ENCODE data around the gene SOHLH1. TPM values are rescaled to one million over a fixed set of nuclear protein-coding genes. Genes with fewer than 3 reads are reported as not detected.

SOHLH1 gene
- polyA plus RNA-seq, 6 donors from 2014 or later = not detected

DNA sequence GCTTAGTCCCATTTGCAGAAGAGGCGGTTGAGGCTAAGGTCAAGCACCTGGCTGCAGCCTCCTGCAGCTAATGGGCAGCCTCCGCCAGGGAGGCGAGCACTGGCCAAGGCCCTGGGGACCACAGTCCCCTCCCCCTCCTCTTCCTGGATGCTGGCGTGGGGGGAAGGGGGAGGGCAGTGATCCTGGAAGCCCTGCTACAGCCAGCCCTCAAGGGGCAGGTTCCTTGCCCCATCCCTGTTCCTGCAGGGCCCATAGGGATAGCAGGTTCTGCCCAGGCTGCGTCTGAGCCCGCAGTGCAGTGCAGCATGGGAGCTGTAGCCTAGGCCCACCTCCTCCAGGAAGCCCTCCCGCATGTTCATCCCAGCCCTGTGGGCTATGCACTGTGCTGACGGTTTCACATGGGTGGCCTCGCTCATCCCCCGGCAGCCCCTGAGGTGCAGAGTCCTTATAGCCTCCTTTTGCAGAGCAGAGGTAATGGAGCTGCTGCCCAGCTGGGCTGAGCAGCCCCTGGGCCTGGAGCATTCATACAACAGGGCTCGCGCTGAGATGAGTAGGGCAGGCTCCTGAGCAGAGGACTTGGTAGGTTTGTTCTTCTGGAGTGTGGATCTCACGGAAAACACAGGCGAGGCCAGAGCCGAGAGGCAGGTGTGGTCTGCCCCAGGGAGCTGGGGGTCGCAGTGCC is 38.7 kb upstream of the SOHLH1 start:
- Mint-ChIP-seq H3K4me1 (no peaks in the 10 kb centered on the region), H3K27ac (no peak overlapping the region), H3K4me3 (no peak overlapping the region), H3K9me3 (peaks cover 0 to 2% (median 0%) of the 10 kb centered on the region in 7 donors), H3K36me3 (peaks cover 0 to under 1% of the 10 kb centered on the region in 2 donors), H3K27me3 (peaks cover 0 to 46% (median 33%) of the 10 kb centered on the region in 3 donors)
- ATAC-seq (ENCODE audit: low read depth in 2 of 2) = no peak
- DNase-seq = no peak

DNA sequence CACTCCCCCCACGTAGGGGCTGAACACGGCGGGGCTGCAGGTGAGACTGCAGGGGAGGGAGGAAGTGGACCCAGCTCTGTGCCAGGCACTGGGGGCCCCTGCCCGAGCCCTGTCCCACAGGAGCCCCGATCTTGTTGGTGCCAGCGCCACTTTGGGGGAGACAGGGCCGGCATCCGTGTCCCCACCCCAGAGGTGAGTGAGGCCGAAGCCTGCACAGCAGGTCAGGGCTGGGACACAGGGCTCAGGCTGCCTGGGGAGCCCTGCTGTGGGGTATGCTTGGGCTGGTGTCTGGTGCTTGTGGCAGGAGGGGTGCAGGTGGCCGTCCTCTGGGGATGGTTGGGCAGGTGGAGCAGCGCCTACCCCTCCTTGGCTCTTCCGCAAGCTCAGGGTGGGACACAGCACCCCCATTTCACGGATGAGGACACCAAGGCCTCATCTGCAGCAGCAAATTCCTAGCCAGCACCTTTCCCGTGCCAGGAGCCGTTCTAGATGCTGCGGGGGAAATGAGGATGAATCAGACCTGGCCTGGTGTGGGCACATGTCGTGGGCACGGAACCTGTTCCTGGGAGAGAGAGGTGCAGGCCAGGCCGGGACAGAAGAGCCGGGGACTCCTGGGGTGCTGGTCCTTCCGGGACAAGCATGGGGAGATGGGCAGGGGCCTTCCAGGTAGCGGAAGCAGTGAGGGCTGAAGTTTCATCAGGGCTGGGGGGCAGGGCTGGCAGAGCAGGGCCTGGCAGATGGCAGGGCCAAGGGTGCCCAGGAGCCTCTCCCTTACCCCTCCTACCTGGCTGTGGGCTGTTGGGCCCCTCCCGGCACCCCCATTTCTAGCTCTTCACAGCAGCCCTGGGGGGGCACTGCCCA is 37.9 kb upstream of the SOHLH1 start:
- Mint-ChIP-seq H3K9me3 (peaks cover 1 to 7% (median 5%) of the 10 kb centered on the region in 7 donors), H3K27ac (no peak overlapping the region), H3K36me3 (peaks cover 0 to 8% of the 10 kb centered on the region in 2 donors), H3K27me3 (peaks cover 0 to 46% (median 25%) of the 10 kb centered on the region in 3 donors), H3K4me1 (no peaks in the 10 kb centered on the region), H3K4me3 (peak overlapping the region in 1 of 8 donors; percentile 22)
- no peak for DNase-seq
- no peak for ATAC-seq (ENCODE audit: low read depth in 2 of 2)

DNA sequence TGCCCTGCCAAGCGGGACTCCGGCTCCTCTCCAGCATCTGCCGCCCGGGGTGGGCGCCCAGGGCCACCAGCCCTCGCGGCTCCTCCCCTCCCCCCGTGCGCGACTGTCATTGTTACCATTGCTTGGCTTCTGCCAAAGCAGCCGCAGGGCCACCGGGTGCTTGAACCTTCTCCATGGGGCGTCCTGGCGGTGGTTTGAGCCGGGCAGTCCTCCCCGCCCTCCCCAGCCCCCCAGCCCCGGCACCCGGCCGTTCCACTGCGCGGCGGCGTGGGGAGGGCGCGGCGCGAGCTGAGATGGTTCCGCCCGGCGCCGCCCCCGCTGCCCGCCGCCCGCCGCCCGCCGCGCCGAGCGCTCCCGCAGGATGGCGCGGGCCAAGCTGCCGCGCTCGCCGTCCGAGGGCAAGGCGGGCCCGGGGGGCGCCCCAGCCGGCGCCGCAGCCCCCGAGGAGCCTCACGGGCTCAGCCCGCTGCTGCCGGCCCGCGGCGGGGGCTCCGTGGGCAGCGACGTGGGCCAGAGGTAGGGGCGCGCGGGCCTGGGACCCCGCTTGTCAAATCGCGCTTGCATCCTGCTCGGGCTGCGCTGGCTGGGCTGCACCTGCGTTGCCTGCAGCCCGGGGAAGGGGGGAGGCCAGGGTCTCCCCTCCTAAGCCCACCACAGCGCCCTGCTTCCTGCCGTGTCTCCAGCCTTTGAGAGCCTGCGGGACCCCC is 37.1 kb upstream of the SOHLH1 start:
- no peak overlapping the region for H3K27ac Mint-ChIP-seq

DNA sequence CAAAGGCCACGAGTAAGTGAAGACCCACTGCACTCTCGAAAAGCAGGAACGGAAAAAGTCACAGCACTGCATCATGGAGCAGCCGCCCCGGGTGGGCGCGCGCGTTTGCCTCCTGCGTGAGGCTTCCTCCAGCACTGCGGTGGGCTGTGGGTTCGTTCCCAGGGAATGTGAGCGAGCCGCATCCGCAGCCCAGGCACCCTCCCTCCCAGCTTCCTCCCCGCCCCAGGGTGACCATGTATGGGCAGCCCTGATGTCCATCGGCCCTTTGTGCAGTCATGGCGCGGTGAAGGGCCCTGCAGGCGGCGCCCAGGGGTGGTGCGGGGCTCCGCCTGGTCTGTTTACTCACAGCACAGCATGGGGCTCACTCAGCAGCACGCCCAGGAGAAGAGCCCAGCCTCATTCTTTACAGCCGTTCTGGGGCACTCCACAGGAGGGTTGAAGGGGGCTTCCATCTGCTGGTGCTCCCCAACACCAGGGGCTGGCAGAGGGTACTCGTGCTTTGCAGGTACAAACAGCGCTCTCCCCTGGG is 35.4 kb upstream of the SOHLH1 start:
- Mint-ChIP-seq H3K4me3 (no peak overlapping the region), H3K9me3 (peaks cover 14 to 24% (median 18%) of the 10 kb centered on the region in 7 donors), H3K27me3 (peaks cover 4 to 40% (median 19%) of the 10 kb centered on the region in 3 donors), H3K36me3 (peaks cover 0 to 29% of the 10 kb centered on the region in 2 donors), H3K4me1 (no peaks in the 10 kb centered on the region), H3K27ac (no peak overlapping the region)
- ATAC-seq (ENCODE audit: low read depth in 2 of 2) (no peak), DNase-seq (no peak)

More for the DNA sequence above, 37.1 kb upstream of the SOHLH1 start:
- no peak for DNase-seq
- no peak for ATAC-seq (ENCODE audit: low read depth in 2 of 2)
- Mint-ChIP-seq H3K27me3 (peaks cover 0 to 46% (median 25%) of the 10 kb centered on the region in 3 donors), H3K36me3 (peaks cover 0 to 12% of the 10 kb centered on the region in 2 donors), H3K9me3 (peaks cover 5 to 12% (median 9%) of the 10 kb centered on the region in 7 donors), H3K4me1 (no peaks in the 10 kb centered on the region), H3K4me3 (no peak overlapping the region)

DNA sequence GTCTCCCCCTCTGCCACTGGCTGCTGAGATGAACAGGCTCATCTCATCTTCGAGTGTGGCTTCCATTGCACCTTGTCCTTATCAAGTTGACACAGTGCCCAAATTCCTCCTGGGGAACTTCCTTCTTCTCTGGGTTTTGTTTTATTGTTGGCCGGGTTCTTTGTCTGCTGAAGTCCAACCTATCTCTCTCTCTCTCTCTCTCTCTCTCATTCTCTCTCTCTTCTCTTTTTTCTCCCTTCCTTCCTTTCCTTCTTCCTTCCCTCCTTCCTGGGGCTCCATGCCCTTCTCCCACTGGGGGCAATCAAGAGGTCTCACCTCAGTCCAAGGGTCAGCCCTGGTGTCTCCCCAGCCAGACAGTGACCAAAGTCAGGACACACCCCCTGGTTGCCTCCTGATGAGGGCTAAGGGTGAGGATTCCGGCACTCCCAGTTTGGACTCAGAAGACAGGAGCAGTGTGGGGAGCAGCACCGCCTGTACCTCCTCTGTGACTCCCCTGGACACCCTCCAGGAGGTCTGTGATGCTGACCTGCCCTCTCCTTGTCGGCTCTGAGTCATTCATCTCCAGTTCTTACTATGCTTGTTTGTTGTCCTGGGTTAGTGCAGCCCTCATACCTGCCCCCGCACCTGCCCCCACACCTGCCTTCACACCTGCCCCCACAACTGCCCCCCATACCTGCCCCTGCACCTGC is 33.4 kb upstream of the SOHLH1 start:
- ATAC-seq (ENCODE audit: low read depth in 2 of 2) (no peak), DNase-seq (no peak)
- Mint-ChIP-seq H3K27ac (peak overlapping the region in 1 of 6 donors; percentile 76), H3K9me3 (peaks cover 14 to 24% (median 18%) of the 10 kb centered on the region in 7 donors), H3K36me3 (peaks cover 4 to 29% of the 10 kb centered on the region in 2 donors), H3K4me3 (no peak overlapping the region), H3K27me3 (peaks cover 4 to 32% (median 8%) of the 10 kb centered on the region in 3 donors), H3K4me1 (no peaks in the 10 kb centered on the region)

DNA sequence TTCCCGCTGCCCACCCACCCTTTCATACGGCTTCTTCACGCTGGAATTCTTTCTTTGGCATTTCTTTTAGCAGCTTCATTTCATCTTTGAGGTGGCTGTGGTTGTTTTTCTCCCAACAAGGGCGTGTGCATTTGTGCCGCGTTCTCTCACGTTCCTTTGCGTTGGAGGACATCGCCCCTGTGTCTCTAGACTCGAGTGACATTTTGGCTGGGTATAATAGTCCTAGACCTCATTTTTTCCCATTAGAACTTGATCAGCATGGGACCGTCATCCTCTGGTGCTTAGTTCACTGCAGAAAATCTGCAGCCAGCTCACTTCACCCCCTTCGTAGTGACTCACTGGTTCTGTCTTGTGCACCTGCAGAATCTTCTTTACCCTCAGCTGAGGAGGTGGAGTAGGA is 32.2 kb upstream of the SOHLH1 start:
- Mint-ChIP-seq H3K4me3 (no peak overlapping the region), H3K36me3 (peaks cover 4 to 29% of the 10 kb centered on the region in 2 donors), H3K27me3 (peaks cover 4 to 35% (median 12%) of the 10 kb centered on the region in 3 donors), H3K4me1 (no peaks in the 10 kb centered on the region), H3K27ac (no peak overlapping the region), H3K9me3 (peaks cover 14 to 24% (median 18%) of the 10 kb centered on the region in 7 donors)
- DNase-seq (no peak), ATAC-seq (ENCODE audit: low read depth in 2 of 2) (no peak)

- H3K27me3 Mint-ChIP-seq = peaks cover 4 to 41% (median 21%) of the 10 kb centered on the region in 3 donors
- H3K4me3 Mint-ChIP-seq = no peak overlapping the region
- no peak for DNase-seq
- peaks cover 14 to 24% (median 18%) of the 10 kb centered on the region in 7 donors for H3K9me3 Mint-ChIP-seq
- no peak for ATAC-seq (ENCODE audit: low read depth in 2 of 2)
- H3K27ac Mint-ChIP-seq = no peak overlapping the region
- peaks cover 4 to 29% of the 10 kb centered on the region in 2 donors for H3K36me3 Mint-ChIP-seq
- H3K4me1 Mint-ChIP-seq = no peaks in the 10 kb centered on the region
Measured at GRCh38 chr9:135729480-135729879, 30.2 kb upstream of the SOHLH1 start.

GRCh38 chr9:135728436-135729110 is 29.3 kb upstream of the SOHLH1 start:
- H3K36me3 Mint-ChIP-seq = peaks cover 4 to 29% of the 10 kb centered on the region in 2 donors
- no peak overlapping the region for H3K4me3 Mint-ChIP-seq
- H3K9me3 Mint-ChIP-seq = peaks cover 14 to 24% (median 17%) of the 10 kb centered on the region in 7 donors
- H3K27me3 Mint-ChIP-seq = peaks cover 4 to 38% (median 21%) of the 10 kb centered on the region in 3 donors
- no peak for ATAC-seq (ENCODE audit: low read depth in 2 of 2)
- DNase-seq = no peak
- no peaks in the 10 kb centered on the region for H3K4me1 Mint-ChIP-seq
- no peak overlapping the region for H3K27ac Mint-ChIP-seq

DNA sequence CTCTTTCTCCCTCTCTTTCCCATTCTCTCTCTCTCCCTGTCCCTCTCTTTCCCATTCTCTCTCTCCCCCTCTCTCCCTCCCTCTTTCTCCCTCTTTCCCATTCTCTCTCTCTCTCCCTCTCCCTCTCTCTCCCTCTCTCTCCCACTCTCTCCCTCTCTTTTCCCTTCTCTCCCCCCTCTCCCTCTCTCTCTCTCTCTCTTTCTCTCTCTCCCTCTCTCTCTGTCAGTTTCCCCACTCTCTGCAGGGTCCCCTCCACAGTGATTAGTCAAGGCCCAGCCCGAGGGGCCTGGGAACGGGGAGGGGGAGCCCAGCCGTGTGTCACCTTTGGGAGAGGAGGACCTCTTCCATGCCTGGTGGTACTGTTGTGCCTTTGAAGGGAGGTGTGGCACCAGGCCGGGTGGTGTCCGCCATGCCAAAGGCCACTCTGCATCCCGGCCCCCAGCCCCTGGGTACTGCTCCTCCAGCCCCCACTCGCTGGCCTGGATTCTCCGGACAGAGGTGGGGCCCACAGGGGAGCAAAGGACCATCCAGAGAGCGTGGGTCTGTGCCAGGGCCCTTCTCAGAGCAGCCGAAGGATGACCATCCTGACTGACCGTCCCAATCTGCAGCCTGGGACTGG is 28.1 kb upstream of the SOHLH1 start:
- Mint-ChIP-seq H3K4me3 (no peak overlapping the region), H3K4me1 (no peaks in the 10 kb centered on the region), H3K9me3 (peaks cover 12 to 19% (median 14%) of the 10 kb centered on the region in 7 donors), H3K27me3 (peaks cover 4 to 36% (median 21%) of the 10 kb centered on the region in 3 donors), H3K27ac (no peak overlapping the region), H3K36me3 (peaks cover 4 to 22% of the 10 kb centered on the region in 2 donors)
- DNase-seq (no peak), ATAC-seq (ENCODE audit: low read depth in 2 of 2) (no peak)

DNA sequence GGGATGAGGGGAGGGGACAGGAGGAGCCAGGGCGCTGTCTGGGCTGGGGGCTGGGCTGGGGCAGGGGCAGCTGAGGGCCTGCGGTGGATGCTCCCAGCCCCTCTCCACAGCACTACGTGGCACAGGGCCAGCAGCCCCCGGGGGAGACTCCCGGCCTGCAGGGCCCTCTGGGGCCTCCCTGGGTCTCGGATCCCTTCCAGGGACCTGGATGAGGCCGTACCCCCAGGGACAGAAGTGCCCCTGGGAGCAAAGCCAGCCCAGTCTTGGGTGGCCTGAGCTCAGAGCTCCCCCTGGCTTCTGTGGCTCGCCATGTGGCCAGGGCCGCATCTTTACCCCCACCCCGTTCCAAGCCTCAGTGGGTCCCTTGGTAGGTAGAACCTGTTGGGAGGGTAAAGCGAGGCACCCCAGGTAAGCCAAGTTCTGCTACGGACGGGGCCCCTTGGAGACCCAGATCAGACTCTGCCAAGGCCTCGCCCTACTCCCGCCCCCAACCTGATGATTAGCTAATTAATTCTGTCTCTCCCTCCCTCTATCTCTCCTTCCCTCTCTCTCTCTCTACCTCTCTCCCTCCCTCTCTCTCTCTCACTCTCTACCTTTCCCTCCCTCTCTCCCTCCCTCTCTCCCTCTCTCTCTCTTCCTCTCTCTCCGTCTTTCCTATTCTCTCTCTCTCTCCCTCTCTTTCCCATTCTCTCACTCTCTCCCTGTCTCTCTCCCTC is 27.0 kb upstream of the SOHLH1 start:
- Mint-ChIP-seq H3K27ac (no peak overlapping the region), H3K4me3 (no peak overlapping the region), H3K36me3 (peaks cover 4 to 15% of the 10 kb centered on the region in 2 donors), H3K9me3 (peaks cover 5 to 12% (median 8%) of the 10 kb centered on the region in 7 donors), H3K4me1 (no peaks in the 10 kb centered on the region), H3K27me3 (peaks cover 4 to 36% (median 21%) of the 10 kb centered on the region in 3 donors)
- no peak for ATAC-seq (ENCODE audit: low read depth in 2 of 2)
- DNase-seq = no peak

GRCh38 chr9:135724186-135724787 is 25.0 kb upstream of the SOHLH1 start:
- no peaks in the 10 kb centered on the region for H3K4me1 Mint-ChIP-seq
- H3K36me3 Mint-ChIP-seq = peaks cover 0 to 4% of the 10 kb centered on the region in 2 donors
- ATAC-seq (ENCODE audit: low read depth in 2 of 2) = no peak
- H3K27me3 Mint-ChIP-seq = peaks cover 0 to 39% (median 21%) of the 10 kb centered on the region in 3 donors
- no peak overlapping the region for H3K27ac Mint-ChIP-seq
- H3K9me3 Mint-ChIP-seq = peaks cover 0 to 3% (median 0%) of the 10 kb centered on the region in 7 donors
- DNase-seq = no peak
- H3K4me3 Mint-ChIP-seq = no peak overlapping the region
